HG03135 (cell line): ENCODE results near the gene TIMM21.

Experiments
- ATAC-seq: cut with Tn5 transposase; IDR thresholded peaks from one replicate; pipeline ENCODE4 v1.9.1; 2021; ENCODE audit warnings: mild to moderate bottlenecking, moderate library complexity; ENCODE audit not compliant: unreplicated experiment

The TIMM21 gene, protein sequence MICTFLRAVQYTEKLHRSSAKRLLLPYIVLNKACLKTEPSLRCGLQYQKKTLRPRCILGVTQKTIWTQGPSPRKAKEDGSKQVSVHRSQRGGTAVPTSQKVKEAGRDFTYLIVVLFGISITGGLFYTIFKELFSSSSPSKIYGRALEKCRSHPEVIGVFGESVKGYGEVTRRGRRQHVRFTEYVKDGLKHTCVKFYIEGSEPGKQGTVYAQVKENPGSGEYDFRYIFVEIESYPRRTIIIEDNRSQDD

DNA sequence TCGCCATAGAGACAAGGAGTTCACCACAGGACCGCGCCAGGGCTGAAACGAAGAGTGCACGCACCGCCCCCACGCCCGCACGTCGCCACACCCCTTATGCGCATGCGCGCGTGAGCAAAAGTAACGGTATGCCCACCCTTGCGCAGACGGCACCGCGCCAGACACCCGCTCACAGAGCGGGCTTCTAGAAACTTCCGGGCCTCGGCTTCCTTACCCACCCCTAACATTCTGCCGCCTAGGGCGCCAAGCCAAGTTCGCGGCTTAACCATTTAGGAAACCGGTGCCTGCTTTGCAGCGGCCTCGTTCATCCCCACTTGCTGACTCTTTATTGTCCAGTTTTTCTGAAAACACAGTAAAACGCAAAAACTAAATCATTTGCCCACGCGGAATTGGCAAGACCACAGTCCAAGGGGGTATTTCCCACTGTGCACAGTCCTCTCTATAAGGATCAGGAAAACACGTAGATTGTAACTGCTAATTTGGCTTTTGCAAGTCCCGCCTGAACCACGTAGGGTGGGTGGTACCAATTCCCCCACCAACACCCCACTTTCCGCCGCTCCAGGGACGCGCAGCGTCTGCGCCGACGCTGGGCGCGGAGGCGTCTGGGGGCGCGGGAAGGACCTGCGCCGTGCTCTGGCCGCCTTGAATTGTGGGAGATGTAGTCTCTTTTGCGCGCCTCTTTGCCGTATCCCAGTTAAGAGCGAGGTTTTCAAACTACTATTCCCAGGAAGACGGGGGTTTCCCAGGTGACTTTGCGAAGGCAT, at the start of gene TIMM21, which contains the start of gene FBXO15:
Gene TIMM21 (plus strand): TSS at position 745 of the 764 bp plus-strand sequence. CDS start 286 bp downstream, outside the sequence.
Gene FBXO15 (minus strand): TSS at position 56 of the 764 bp plus-strand sequence. CDS start 49 bp downstream, at position 7.
- ATAC-seq = peak; percentile 90

DNA sequence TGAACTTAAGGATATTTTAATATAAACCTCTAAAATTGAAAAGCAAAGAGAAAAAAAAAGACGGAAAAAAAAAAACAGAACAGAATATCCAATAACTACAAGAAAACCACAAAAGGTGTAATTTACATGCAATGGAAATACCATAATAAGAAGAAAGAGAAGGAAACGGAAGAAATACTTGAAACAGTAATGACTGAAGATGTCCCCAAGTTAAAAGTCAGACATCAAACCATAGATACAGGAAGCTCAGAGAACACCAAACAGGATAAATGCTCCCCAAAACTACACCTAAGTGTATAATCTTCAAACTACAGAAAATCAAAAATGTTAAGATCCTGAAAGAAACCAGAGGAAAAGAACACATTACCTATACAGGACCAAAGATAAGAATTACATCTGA, 39.9 kb upstream of the TIMM21 start:
- no peak for ATAC-seq

DNA sequence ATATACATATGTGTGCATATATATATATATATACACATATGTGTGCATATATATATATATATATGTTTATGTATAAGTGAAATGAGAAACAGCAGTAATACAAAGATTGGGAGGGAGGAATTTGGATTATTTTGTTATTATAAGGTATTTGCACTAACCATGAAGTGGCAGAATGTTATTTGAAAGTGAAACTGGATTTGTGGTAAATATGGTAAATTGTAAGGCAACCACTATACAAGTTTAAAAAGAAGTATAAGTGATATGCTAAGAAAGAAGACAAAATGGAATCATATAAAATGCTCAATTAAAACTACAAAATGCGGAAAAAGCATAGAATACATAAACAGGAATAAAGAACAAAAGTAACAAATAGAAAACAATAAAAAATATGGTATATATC, 38.2 kb upstream of the TIMM21 start:
- ATAC-seq = no peak

DNA sequence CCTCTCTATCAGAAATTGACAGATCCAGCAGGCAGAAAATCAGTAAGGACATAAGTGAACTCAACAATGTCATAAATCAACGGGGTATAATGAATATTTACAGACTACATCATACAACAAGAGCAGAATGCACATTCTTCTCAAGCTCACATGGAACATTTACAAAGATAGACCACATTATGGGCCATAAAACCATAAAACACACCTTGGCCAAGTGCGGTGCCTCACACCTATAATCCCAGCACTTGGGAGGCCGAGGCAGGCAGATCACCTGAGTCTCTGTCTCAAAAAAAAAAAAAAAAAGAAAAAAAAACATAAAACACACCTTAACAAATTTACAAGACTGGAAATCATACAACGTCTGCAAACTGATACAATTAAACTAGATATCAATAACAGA, 37.3 kb upstream of the TIMM21 start:
- ATAC-seq = no peak

DNA sequence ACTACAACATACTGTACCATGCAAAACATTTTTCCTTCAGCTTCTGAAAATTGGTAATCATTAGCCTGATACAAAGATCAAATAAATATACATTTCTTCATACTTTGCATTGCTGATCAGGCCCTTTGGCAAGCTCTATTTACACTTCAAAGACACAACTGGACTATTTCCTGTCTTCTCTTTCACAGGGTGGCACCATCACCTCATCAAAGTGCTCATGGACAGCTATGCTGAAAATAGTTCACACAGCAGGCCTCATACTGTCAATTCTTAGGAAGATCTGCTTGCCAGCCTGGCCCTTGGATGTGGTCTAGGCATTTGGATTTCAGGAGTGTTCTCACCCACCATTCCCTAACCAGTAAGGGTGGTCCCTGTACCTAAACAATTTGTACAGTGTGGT, 34.6 kb upstream of the TIMM21 start:
- no peak for ATAC-seq

DNA sequence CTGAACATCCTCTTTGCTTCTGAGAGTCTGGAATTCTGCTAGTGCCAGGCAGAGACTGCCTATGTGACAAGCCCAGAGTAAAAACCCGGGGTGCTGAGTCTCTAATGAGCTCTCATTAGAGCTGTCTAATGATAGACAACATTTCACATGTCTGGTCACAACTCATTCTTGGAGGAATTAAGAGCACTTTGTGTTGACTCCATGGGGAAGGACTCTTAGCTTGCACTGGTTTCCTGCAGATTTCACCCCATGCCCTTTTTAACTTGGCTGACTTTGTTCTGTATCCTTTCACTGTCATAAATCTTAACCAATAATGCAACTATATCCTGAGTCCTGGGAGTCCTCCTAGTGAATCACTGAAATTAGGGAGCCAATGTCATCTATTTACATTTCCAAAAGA, 34.2 kb upstream of the TIMM21 start:
- ATAC-seq = no peak

DNA sequence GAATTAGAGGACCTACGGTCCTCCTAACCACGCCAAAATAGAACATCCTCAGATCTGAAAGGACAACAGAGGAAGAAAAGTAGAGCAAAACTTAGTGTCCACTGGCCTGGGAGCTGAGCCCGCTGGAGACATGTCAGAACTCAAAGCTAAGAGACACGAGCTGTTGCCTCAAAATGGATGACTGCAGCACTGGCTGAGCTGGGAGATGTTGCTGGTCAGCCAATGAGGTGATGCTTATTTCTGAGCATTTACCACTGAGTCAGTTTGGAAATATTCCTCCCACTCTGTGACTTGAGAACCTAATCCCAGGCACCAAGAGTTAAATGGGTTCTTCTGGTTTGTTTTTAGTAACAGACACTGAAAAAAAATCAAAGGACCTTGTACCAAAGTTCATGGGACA, 33.3 kb upstream of the TIMM21 start:
- no peak for ATAC-seq

DNA sequence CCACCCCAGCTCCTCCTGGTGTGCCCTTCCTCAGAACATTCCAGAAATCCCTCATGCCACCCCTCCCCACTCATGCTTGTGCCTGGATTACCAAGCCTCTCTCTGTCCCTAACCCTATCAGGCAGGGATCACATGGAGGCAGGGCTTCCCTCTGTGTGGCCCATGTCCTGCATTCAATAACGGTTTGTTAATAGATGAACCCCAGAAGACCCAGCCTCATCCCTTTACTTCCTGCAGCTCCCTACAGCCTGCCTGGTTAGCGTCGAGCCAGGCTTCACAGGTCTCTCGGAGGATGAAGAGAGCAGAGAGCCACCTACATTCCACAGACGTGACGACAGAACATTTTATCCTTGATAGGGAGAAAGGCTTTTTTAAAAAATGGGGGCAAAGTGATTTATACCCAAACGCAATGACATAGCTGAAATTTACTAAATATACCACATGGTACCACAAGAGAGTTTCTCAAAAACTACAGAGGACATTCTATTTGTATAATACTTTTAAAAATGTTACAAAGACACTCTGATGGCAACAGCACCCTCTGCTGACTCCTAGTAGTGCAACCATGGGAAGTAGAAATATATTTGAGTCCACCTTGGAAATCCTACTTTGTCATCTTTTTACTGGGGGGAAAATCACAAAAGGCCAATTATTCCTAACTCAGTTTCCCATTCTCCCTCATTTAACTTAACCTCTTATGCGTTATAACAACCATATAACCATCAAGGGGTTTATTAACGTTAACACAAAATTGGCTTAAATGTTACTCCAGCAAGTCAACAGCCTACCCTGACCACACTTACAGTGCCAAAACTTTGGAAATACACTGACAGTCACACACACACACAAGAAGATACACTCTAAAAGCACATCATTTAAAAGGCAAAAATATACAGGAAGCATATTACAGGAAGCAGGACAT, 31.4 kb upstream of the TIMM21 start:
- no peak for ATAC-seq

DNA sequence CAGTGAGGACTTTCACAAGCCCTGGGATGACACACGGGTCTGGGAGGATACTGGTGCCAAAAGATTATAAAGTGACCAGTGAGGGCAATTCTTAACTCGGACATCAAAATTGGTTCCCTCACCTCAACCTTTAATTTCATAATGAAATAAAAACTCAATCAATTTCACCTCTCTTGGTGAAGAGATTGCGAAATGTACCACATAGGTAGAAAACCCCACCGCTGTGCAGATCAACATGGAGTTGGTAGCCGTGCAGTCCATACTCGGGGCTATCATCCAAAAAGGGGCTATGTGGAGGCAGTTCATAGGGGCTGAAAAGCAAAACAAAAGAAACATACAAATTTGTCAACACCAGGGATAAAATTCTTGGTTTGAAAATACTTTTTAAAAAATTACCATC, 25.1 kb upstream of the TIMM21 start:
- ATAC-seq = no peak

DNA sequence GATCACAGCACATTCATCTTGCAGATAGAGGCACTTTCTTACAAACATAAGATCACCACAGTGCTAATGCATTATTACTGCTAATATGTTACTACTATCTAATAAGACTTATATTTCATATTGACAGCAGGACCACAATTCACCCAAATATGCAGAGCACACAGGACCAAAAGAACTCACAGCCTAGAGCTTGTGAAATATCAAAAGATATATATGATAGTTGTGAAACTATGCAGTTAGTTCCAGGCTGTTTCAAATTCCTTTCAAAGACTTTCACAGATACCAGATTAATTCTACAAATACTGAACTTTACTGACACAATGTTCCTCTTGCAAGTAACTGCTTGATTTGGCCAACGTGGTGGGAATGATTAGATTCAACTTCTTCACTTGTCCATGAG, 23.7 kb upstream of the TIMM21 start:
- ATAC-seq = no peak

DNA sequence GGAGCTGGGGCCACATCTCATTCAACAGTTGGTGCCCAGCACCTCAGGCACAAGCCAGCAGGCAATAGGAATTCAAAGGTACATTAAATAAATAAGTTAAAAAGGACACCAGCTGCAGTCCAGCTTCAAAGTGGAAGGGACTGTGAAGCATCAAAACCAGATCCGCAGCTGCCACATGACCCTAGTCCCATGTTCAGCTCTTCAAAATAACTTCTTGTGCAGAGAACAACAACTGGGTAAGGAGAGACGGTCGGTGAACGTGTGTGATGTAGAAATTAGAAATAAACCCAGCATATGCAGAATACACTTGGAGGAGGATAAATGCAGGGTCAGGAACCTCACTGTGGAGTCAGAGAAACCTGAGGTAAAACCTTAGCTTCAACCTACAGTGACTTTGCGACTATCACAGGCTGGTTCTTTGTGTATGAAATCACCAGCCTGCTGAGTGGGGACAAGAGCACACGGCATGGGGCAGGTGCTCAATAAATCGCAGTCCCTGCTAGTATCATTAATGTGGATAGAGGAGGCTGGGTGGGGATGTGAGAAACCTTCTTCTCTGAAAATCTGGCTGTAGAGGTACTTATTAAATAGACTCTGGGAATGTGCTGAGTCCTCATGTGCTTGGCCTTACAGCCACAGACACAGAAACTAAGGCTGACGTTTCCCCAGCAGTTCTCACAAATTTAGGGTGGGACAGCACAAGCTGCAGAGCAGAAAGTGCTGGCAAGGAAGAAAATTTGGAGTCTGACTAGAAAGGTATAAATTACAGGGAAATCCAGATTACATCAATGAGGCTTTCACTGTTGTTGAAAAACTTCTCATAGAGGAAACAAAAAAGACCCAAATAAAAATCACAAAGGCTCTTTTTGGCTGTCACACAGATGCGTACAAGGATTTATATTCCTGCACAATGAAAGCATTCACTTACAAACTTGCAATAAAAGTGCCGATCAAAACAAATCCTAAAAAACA, 21.4 kb upstream of the TIMM21 start:
- no peak for ATAC-seq

DNA sequence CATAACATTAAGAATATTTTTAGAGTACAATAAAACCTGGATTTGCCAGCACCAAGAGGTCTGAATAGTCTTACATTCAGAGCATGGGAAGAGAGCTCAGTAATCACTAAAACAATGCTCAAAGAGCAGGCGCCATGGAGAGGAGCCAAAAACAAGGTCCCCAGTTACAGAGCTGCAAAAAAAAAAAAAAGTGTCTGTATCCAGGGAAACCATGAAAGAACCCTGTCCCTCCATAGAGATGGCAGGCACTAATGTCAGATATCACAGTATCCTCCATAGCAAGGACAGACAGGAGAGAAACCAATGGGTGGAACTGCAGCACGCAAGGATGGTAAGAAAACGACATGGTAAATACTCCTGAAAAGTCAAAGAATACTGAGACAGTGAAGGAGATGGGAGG, 20.2 kb upstream of the TIMM21 start:
- no peak for ATAC-seq

DNA sequence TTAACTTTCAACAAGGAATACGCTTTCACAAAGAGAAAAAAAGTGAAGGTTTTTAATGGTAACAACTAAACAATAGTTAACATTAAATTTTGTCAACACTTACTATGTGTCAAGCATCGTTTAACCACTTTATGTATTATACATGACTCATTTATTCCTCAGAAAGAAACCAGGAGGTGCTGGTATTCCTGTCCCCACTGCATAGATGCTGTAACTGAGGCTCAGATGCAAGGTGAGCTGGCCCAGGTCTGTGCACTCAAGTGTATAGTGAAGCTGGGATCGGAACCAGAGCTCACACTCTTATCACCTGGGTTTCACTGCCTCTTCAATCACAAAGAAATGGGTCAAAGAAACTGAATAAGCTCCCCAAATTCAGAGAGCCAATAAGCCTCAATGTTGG, 17.2 kb upstream of the TIMM21 start:
- ATAC-seq = no peak

DNA sequence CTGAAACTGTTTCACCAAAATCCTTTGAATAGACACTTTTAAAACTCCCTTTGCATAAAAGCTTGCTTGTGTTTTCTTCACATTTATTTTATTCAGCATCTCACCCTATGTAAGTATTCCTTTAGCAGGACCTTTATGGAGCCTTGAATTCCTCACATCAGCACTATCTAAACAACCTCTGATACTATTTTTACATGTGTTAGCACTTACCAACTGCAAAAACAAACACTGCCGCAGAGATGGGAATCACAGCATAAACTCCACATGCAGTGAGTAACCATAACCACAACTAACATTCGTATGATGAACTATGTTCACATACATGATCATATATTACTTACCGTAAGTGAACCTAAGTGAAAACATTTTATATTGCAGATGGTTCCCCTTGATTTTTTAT, 16.1 kb upstream of the TIMM21 start:
- ATAC-seq = no peak

DNA sequence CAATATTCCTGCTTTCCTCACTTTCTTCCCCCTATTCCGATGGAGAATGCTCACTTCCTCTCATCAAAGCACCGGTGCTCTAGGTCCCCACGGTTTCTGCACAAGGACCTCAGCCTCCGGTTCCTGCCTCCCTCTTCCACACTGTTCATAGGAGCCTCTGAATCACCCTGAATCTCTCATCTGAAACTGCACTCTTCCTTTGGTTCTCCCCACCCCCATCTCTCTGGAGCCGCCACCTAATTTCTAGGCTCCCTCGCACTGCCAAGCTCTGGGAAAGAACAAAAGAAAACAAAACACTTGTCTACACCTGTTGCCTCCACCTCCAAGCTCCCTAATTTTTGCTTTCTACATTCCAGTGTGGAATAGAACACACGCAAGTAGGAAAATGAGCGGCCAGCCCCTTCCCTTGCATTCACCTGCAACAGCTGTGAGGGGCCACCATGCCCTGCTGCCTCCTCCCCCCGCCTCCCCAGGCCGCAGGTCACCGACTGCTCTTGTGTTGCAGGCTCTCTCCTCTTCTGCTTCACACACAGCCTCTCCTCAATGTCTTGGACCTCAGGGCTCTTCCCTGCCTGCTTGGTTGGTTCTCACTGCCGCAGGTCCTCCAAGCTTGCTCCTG, 10.3 kb upstream of the TIMM21 start:
- ATAC-seq = no peak

DNA sequence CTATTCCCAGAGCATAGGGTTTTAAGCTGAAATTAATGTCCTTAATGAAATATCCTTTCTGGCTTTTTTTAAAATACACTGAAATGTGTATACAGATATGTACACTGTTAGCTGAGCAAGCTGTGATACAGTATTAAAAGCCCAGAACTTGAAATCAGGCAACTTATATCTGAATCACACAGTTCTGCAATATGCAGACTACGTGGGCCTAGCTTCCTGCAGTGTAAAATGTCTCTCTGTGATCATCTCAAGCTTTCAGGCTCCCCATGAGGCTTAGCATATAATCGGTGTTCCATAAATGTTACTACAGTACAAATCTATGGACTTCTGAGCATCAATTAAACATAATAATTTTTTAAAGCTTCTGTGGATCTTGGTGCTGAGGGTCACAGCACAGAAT, 8.9 kb upstream of the TIMM21 start:
- ATAC-seq = no peak

DNA sequence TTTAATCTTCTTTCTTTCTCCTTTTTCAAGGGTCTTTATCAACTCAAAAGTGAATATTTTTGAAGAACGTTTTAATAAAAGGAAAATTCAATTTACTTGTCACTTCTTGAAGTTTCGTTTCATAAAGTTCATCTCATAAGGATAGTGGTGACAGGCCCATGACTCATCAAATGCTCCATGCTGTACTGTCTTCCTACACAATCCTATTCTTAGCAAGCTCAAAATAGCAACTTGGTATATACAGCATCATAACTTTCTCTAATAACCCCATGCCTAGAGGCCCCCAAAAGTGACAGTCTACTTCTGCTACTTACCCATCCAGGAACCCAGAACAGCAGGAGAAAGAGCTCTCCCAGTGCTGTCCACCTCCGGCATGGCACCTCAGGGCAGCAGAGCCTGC, 8.4 kb upstream of the TIMM21 start:
- ATAC-seq = no peak

DNA sequence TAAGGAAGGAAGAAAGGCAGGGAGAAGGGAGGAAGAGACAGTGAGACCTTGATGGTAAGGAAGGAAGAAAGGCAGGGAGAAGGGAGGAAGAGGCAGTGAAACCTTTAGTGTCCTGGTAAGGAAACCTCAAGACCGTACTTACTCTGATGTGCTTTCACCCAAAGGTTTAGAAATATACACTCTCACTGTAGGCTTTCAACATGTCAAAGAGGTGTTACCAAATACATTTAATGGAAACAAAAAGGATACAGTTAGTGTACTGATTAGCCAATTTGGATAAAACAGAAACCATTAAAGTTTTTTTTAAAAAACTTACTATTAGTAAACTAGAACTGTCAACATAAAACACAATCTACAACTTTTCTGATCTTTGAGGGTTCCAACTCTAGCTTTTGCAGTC, 7.7 kb upstream of the TIMM21 start:
- ATAC-seq = no peak

DNA sequence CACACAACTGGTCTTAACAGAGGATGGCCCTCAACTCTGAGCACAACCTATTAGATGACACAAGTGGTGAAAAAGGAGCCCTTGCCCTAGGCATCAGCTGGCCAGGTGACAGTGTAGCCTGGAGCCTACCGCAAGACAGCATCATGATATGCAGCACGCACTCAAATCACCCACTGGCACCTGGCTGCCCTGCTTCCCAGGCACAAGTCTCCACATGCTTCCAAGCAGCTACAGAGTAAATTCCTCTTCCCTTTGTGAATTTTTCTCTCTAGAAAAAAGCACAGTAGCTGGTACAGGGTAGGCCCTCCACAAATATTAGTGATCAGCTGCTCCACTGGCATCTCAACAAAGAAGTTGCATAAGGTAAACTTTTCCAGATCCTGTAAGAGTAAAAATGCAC, 6.7 kb upstream of the TIMM21 start:
- no peak for ATAC-seq

DNA sequence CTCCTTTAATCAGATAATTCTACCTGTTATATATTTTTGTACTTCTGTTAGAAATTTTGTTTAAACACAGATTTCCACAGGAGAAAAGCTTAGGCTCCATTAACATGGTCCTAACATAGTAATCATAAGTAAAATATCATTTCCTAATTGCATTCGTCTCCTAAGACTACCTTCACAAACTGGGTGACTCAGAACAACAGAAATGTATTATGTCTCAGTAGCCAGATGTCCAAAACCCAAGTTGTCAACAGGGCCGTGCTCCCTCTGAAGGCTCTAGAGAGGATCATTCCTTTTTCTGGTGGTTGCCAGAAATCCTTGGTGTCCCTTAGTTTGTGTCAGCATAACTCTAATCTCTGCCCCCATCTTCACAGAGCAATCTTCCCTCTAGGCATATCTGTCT, 6.1 kb upstream of the TIMM21 start:
- no peak for ATAC-seq
